ENCODE data around the gene PBX4.

PBX4 gene

DNA sequence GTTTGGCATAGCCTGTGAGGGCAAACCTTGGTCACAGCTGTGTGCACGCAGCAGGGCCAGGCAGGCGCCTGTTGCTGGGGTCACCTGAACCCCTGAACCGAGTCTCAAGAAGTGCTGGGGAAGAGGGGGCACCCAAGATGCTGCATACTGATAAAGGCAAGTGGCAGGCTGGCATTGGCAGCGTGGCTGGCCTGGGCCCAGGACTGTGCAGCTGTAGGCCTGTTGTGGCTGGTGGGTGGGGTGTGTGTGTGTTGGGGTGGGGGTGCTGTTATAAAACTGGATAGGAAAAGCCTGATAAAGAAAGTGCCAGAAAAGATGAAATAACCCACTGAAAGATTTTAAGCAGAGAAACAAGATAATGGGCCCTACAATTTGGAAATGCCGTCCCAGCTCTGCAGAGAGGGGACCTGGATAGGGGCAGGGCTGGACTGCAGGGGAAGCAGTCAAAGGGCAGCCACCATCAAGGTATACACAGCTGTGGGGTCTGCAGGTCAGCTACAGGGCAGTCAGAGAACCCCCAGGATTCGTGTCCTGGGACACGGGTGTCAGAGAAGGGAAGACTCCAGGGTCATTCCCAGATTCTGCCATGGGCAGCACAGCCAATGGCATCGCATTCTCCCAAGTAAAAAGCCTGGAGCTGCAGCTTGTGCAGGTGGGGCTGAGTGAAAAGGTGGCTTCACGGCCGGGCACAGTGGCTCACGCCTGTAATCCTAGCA, 47.3 kb downstream of the PBX4 start:
- TF ChIP-seq, protein P1, sequence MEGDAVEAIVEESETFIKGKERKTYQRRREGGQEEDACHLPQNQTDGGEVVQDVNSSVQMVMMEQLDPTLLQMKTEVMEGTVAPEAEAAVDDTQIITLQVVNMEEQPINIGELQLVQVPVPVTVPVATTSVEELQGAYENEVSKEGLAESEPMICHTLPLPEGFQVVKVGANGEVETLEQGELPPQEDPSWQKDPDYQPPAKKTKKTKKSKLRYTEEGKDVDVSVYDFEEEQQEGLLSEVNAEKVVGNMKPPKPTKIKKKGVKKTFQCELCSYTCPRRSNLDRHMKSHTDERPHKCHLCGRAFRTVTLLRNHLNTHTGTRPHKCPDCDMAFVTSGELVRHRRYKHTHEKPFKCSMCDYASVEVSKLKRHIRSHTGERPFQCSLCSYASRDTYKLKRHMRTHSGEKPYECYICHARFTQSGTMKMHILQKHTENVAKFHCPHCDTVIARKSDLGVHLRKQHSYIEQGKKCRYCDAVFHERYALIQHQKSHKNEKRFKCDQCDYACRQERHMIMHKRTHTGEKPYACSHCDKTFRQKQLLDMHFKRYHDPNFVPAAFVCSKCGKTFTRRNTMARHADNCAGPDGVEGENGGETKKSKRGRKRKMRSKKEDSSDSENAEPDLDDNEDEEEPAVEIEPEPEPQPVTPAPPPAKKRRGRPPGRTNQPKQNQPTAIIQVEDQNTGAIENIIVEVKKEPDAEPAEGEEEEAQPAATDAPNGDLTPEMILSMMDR (IDR thresholded peaks at IDR 0.05; ENCODE audit: low read depth, low read length), result no peak
- no peak for DNase-seq (ENCODE audit: extremely low read depth, low read depth)

DNA sequence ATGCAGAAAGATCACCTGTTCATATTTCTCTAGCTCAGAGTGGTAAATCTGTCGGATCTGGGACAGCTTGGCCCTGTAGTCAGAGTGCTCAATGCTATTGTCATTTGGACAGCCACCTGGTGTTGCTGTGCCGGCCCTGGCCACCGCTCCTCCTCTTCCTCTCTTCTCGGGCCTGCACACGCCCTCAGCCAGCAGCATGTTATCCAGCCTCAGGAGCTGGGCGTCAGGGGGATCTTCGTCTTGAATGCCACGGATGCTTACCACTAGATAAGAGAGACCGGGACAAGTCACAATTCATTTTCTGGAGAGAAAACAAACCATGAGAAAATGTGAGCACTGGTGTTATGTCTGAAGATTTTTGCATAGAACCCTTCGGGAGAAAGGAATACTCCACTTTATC, 47.9 kb downstream of the PBX4 start:
- no peak for DNase-seq (ENCODE audit: extremely low read depth, low read depth)
- TF ChIP-seq, protein P1 (IDR thresholded peaks at IDR 0.05; ENCODE audit: low read depth, low read length), result no peak

DNA sequence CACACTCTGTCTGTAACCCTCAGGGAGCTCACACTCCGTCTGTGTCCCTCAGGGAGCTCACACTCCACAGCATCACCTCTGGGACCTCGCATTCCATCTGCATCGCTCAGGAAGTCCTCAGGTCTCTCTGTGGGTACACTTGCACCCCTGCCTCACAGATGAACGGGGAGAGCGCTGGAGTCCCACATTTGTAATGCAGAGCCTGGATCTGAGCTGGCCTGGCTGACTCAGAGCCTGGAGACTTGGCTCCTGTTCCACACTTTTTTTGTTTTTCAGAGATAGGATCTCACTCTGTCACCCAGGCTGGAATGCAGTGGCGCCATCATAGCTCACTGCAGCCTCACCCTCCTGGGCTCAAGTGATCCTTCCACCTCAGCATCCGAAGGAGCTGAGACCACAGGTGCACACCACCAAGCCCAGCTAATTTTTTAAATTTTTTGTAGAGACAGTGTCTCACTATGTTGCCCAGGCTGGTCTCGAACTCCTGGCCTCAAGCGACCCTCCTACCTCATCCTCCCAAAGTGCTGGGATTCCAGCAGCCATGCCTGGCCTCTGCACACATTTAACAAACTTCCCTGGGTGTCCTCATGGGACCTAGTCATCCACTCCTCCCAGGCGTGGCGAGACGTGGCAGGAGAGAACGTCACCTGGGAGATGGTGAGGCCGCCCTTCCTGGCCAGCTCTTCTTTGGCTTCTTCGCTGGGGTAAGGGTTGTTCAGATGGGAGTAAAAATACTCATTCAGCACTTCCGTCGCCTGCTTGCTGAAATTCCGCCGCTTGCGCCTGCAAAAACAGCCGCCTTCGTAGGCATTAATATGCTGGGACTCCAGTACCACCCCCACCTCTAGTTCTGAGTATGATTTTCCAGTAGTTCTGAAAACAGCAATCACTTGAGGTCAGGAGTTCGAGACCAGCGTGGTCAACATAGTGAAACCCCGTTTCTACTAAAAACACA, 49.4 kb downstream of the PBX4 start:
- no peak for DNase-seq (ENCODE audit: extremely low read depth, low read depth)
- TF ChIP-seq, protein P1 (IDR thresholded peaks at IDR 0.05; ENCODE audit: low read depth, low read length), result no peak

DNA sequence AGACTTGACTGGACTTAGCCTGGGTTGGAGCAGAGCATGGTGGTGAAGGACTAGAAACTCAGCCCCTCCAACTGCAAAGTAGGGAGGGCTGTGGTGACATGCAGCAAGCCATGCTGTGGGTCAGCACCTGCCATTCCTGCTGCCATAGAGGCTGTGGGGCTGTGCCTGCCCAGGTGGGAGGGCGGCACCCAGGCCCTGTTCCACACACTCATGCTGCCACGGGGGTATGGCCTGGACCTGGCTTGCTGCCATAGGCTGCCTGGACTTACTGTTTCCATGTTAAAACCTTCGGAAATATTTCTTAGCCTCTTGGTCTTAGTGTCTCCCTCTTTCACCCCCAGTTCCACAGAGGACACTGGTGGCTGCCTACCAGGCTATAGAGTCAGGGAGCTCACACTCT, 51.1 kb downstream of the PBX4 start:
- TF ChIP-seq, protein P1 (IDR thresholded peaks at IDR 0.05; ENCODE audit: low read depth, low read length), result no peak

DNA sequence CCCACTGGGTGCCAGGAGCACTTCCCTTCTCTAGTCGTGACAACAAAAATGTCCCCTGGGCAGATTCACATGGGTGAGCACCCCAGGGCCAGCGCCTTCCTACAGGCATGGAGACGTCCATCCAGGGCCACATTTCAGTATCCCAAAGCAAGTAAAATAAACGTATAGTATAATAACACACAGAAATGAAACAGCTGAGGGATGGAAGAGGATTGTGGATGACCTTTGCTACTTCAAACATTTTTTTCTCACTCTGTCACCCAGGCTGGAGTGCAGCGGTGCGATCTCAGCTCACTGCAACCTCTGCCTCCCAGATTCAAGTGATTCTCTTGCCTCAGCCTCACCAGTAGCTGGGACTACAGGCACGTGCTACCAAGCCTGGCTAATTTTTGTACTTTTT, 52.2 kb downstream of the PBX4 start:
- DNase-seq (ENCODE audit: extremely low read depth, low read depth), result no peak
- TF ChIP-seq, protein P1 (IDR thresholded peaks at IDR 0.05; ENCODE audit: low read depth, low read length), result no peak

More for the DNA sequence above, 51.1 kb downstream of the PBX4 start:
- no peak for DNase-seq (ENCODE audit: extremely low read depth, low read depth)

DNA sequence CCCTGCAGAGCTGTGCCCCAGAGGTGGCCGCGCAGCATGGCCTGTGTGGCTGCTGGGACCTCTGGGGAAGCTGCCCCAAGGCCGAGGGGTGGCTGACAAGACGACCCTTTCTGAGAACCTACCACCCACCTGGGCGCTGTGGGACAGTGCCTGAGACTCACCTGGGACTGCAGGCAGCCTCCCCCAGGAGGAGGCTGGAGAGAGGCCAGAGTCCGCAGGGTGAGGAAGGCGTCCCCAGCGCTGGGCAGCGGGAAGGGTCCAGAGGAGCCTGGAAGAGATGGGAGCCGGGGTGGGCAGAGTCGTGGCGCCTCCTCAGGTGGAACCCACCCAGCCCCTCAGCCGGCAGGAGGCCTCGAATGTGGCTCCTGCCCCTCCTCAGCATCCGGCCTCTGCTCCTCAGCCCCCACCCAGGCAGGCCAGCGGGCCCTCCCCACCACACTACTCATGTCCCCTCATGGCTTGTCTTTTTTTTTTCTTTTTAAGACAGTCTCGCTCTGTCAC, 55.1 kb downstream of the PBX4 start:
- TF ChIP-seq, protein P1 (IDR thresholded peaks at IDR 0.05; ENCODE audit: low read depth, low read length), result no peak
- DNase-seq (ENCODE audit: extremely low read depth, low read depth), result no peak

All from AG09319 (cell line).